Measurements from ENCODE around the gene MGAT5. TPM values are rescaled to one million over a fixed set of nuclear protein-coding genes. Genes with fewer than 3 reads are reported as not detected.

MGAT5 gene
- total RNA-seq, 1 donor from 2014 or later = 32.5 TPM

GRCh38 chr2:134417968-134418582 is 164.2 kb downstream of the MGAT5 start:
- Histone ChIP-seq H3K27me3 (ENCODE audit: control insufficient read depth, insufficient read depth, low read length) (no peaks in the 10 kb centered on the region), H3K4me3 (ENCODE audit: low read depth, low read length) (no peak overlapping the region), H3K36me3 (ENCODE audit: control insufficient read depth, insufficient read depth, low read length) (no peaks in the 10 kb centered on the region)
- DNase-seq (ENCODE audit: low read depth) = no peak
- TF ChIP-seq CTCF (IDR thresholded peaks at IDR 0.05; ENCODE audit: insufficient read depth, low read length, poor library complexity, severe bottlenecking) = no peak

- no peak overlapping the region for H3K4me3 ChIP-seq (ENCODE audit: low read depth, low read length)
- no peak for DNase-seq (ENCODE audit: low read depth)
- no peaks in the 10 kb centered on the region for H3K27me3 ChIP-seq (ENCODE audit: control insufficient read depth, insufficient read depth, low read length)
- no peaks in the 10 kb centered on the region for H3K36me3 ChIP-seq (ENCODE audit: control insufficient read depth, insufficient read depth, low read length)
- no peak for TF ChIP-seq CTCF (IDR thresholded peaks at IDR 0.05; ENCODE audit: insufficient read depth, low read length, poor library complexity, severe bottlenecking)
Measured at GRCh38 chr2:134420259-134420658, 166.4 kb downstream of the MGAT5 start.

GRCh38 chr2:134420920-134421319 is 167.0 kb downstream of the MGAT5 start:
- DNase-seq (ENCODE audit: low read depth) = no peak
- TF ChIP-seq CTCF (IDR thresholded peaks at IDR 0.05; ENCODE audit: insufficient read depth, low read length, poor library complexity, severe bottlenecking) = no peak
- Histone ChIP-seq H3K36me3 (ENCODE audit: control insufficient read depth, insufficient read depth, low read length) (peaks cover 1% of the 10 kb centered on the region), H3K27me3 (ENCODE audit: control insufficient read depth, insufficient read depth, low read length) (no peaks in the 10 kb centered on the region), H3K4me3 (ENCODE audit: low read depth, low read length) (no peak overlapping the region)

GRCh38 chr2:134421556-134422328 is 167.9 kb downstream of the MGAT5 start:
- DNase-seq (ENCODE audit: low read depth) = no peak
- no peaks in the 10 kb centered on the region for H3K27me3 ChIP-seq (ENCODE audit: control insufficient read depth, insufficient read depth, low read length)
- peaks cover 1% of the 10 kb centered on the region for H3K36me3 ChIP-seq (ENCODE audit: control insufficient read depth, insufficient read depth, low read length)
- no peak overlapping the region for H3K4me3 ChIP-seq (ENCODE audit: low read depth, low read length)
- TF ChIP-seq CTCF (IDR thresholded peaks at IDR 0.05; ENCODE audit: insufficient read depth, low read length, poor library complexity, severe bottlenecking) = no peak

- H3K27me3 ChIP-seq (ENCODE audit: control insufficient read depth, insufficient read depth, low read length) = no peaks in the 10 kb centered on the region
- peaks cover 1% of the 10 kb centered on the region for H3K36me3 ChIP-seq (ENCODE audit: control insufficient read depth, insufficient read depth, low read length)
- no peak for TF ChIP-seq CTCF (IDR thresholded peaks at IDR 0.05; ENCODE audit: insufficient read depth, low read length, poor library complexity, severe bottlenecking)
- H3K4me3 ChIP-seq (ENCODE audit: low read depth, low read length) = no peak overlapping the region
- no peak for DNase-seq (ENCODE audit: low read depth)
Measured at GRCh38 chr2:134425724-134426496, 172.0 kb downstream of the MGAT5 start.

Measured in kidney epithelial cell (primary cell).